Measurements from ENCODE around the gene ABHD5. TPM values are rescaled to one million over a fixed set of nuclear protein-coding genes. Genes with fewer than 3 reads are reported as not detected.

The ABHD5 gene
- total and polyA plus RNA-seq, 12 donors: 6.1 to 43.4 (median 21.9) TPM

GRCh38 chr3:43726521-43726920 lies 35.8 kb downstream of the ABHD5 start:
- Histone ChIP-seq H3K27ac (no peak overlapping the region), H3K9me3 (replicated peaks in 1 of 3) (no peaks in the 10 kb centered on the region), H3K4me1 (replicated peaks in 1 of 2) (peaks cover 0 to 12% of the 10 kb centered on the region in 2 donors), H3K36me3 (replicated peaks in 1 of 2) (no peaks in the 10 kb centered on the region), H3K27me3 (no peaks in the 10 kb centered on the region), H3K4me3 (no peak overlapping the region)
- 93 to 98% (median 95%) methylated on average over 3 to 4 of the region's 4 CpGs for WGBS, 4 donors
- DNase-seq: no peak
- TF ChIP-seq CTCF (IDR thresholded peaks at IDR 0.05) (no peak), POLR2A (IDR thresholded peaks at IDR 0.05) (no peak)
- intact Hi-C loops (cut with DNase I): no loop called here

- WGBS, 4 donors: 83 to 94% (median 93%) methylated on average over 3 of the region's 3 CpGs
- no peak overlapping the region for H3K27ac ChIP-seq
- DNase-seq: no peak
Measured at GRCh38 chr3:43727930-43728329, 37.2 kb downstream of the ABHD5 start.

GRCh38 chr3:43728476-43728875 lies 37.7 kb downstream of the ABHD5 start:
- intact Hi-C loops (cut with DNase I): no loop called here
- Histone ChIP-seq H3K27me3 (no peaks in the 10 kb centered on the region), H3K4me3 (no peak overlapping the region), H3K4me1 (replicated peaks in 1 of 2) (peaks cover 3 to 7% of the 10 kb centered on the region in 2 donors), H3K36me3 (replicated peaks in 1 of 2) (no peaks in the 10 kb centered on the region), H3K27ac (no peak overlapping the region), H3K9me3 (replicated peaks in 1 of 3) (no peaks in the 10 kb centered on the region)
- WGBS, 4 donors: 76 to 86% (median 80%) methylated on average over 5 of the region's 5 CpGs
- DNase-seq: no peak
- TF ChIP-seq CTCF (IDR thresholded peaks at IDR 0.05): no peak
- TF ChIP-seq POLR2A (IDR thresholded peaks at IDR 0.05): no peak

More at GRCh38 chr3:43727930-43728329, 37.2 kb downstream of the ABHD5 start:
- Histone ChIP-seq H3K4me3 (no peak overlapping the region), H3K9me3 (replicated peaks in 1 of 3) (no peaks in the 10 kb centered on the region), H3K4me1 (replicated peaks in 1 of 2) (peaks cover 0 to 7% of the 10 kb centered on the region in 2 donors), H3K36me3 (replicated peaks in 1 of 2) (no peaks in the 10 kb centered on the region), H3K27me3 (no peaks in the 10 kb centered on the region)
- intact Hi-C loops (cut with DNase I): no loop called here
- TF ChIP-seq POLR2A (IDR thresholded peaks at IDR 0.05): no peak
- no peak for TF ChIP-seq CTCF (IDR thresholded peaks at IDR 0.05)

GRCh38 chr3:43728947-43729346 lies 38.2 kb downstream of the ABHD5 start:
- 84 to 91% (median 91%) methylated on average over 5 of the region's 5 CpGs for WGBS, 4 donors
- DNase-seq: no peak
- no peaks in the 10 kb centered on the region for H3K9me3 ChIP-seq (replicated peaks in 1 of 3)
- peaks cover 5 to 11% of the 10 kb centered on the region in 2 donors for H3K4me1 ChIP-seq (replicated peaks in 1 of 2)
- TF ChIP-seq CTCF (IDR thresholded peaks at IDR 0.05) (no peak), POLR2A (IDR thresholded peaks at IDR 0.05) (no peak)
- no peak overlapping the region for H3K27ac ChIP-seq
- intact Hi-C loops (cut with DNase I): no loop called here
- H3K27me3 ChIP-seq: no peaks in the 10 kb centered on the region
- no peaks in the 10 kb centered on the region for H3K36me3 ChIP-seq (replicated peaks in 1 of 2)
- no peak overlapping the region for H3K4me3 ChIP-seq
